Prostate gland (tissue), 2 donors: ENCODE results near the gene ATXN2. TPM values are rescaled to one million over a fixed set of nuclear protein-coding genes. Genes with fewer than 3 reads are reported as not detected.
A peak's percentile ranks its signal among the peaks of the same experiment; 100 is the strongest.

Experiments used
- DNase-seq: peaks from one replicate; pipeline ENCODE4 v3.0.0-alpha.2; 2019; ENCODE audit warnings: low spot score
- H3K27ac ChIP-seq, 2 donors: fragments of 200-600 bp; sonication (generic); 2 replicates each; pipeline ENCODE4 v1.5.1; 2017 to 2019
- H3K27me3 ChIP-seq: fragments of 200-600 bp; sonication (generic); replicated peaks from 2 replicates; pipeline ENCODE4 v1.5.1; 2019; ENCODE audit not compliant: insufficient read depth
- H3K36me3 ChIP-seq, 2 donors: fragments of 200-600 bp; sonication (generic); 1 replicate in 1 of 2; 2 replicates in 1 of 2; pipeline versions ENCODE4 v1.5.1 to v1.8.1; 2017 to 2019
- H3K4me1 ChIP-seq: fragments of 200-600 bp; sonication (generic); replicated peaks from 2 replicates; pipeline ENCODE4 v1.5.1; 2019
- H3K4me3 ChIP-seq, 2 donors: fragments of 200-600 bp; sonication (generic); 2 replicates each; pipeline ENCODE4 v1.5.1; 2017 to 2019
- H3K9me3 ChIP-seq: fragments of 200-600 bp; sonication (generic); 2 replicates; pipeline ENCODE4 v1.5.1; 2017
- CTCF ChIP-seq, 4 experiments: fragments of 200-600 bp in 2 of 4; fragments of 450-650 bp in 2 of 4; sonication (generic) in 2 of 4; IDR thresholded peaks; 1 replicate in 3 of 4; 2 replicates in 1 of 4; pipeline ENCODE4 v1.5.1; 2016 to 2019; ENCODE audit warnings: antibody characterized with exemption in 4 of 4, mild to moderate bottlenecking in 2 of 4, moderate library complexity in 2 of 4
- POLR2A ChIP-seq: fragments of 450-650 bp; IDR thresholded peaks from one replicate; pipeline ENCODE4 v1.6.1; 2016; ENCODE audit warnings: antibody characterized with exemption, mild to moderate bottlenecking
- POLR2AphosphoS5 ChIP-seq: sonication (generic); formaldehyde crosslinking; IDR thresholded peaks from one replicate; pipeline ENCODE4 v1.6.1; 2017; ENCODE audit warnings: antibody characterized with exemption
- WGBS: methylation state at CpG from one replicate; pipeline ENCODE4 v1.1.5; 2018; 5-methylcytosine and 5-hydroxymethylcytosine counted together
- intact Hi-C: fragments of 100-400 bp; cut with DNase I; formaldehyde crosslinking; loops from one replicate; pipeline ENCODE4 v1.14.2; 2022
- total RNA-seq, 2 donors: library from RNA; depleted of rRNA; stranded (reverse); fragments of >200 nt; gene quantifications; one replicate each; pipeline ENCODE4 v1.1.0, GENCODE V29; 2016

Gene ATXN2
- total RNA-seq, 2 donors from 2014 or later: 29.5 to 95.5 TPM

GRCh38 chr12:111434680-111435338 is 164.3 kb downstream of the ATXN2 start:
- 24% methylated on average over 18 of the region's 18 CpGs for WGBS
- intact Hi-C loops: no loop called here
- peak; percentile 44 for TF ChIP-seq POLR2AphosphoS5
- no peak for TF ChIP-seq POLR2A
- no peak for TF ChIP-seq CTCF (IDR thresholded peaks at IDR 0.05)
- H3K4me3 ChIP-seq: no peak overlapping the region
- peaks cover 3% of the 10 kb centered on the region for H3K4me1 ChIP-seq
- H3K27ac ChIP-seq: peak overlapping the region; percentile 44 to 57
- no peaks in the 10 kb centered on the region for H3K27me3 ChIP-seq
- H3K9me3 ChIP-seq: no peaks in the 10 kb centered on the region
- H3K36me3 ChIP-seq: no peaks in the 10 kb centered on the region
- DNase-seq: peak; percentile 36

DNA sequence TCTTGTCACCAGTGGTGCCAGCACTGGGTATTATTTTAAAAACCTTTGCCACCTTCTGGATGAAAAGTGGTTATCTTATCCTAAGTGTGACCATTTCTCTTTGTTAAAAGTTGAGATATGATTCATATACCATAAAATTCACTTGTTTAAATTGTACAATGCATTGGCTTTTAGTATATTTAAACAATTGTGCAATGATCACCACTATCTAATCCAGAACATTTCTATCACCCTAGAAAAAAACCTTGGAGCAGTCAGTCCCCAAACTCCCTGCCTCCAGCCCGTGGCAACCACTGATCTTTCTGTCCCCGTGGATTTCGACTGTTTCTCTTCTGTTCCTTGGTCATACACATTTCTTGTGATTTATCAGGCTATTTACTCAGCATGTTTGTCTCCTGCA is 165.1 kb downstream of the ATXN2 start:
- no peak for TF ChIP-seq POLR2AphosphoS5
- no peak for TF ChIP-seq POLR2A
- TF ChIP-seq CTCF (IDR thresholded peaks at IDR 0.05): no peak
- H3K27ac ChIP-seq: peak overlapping the region; percentile 44 to 57
- H3K4me3 ChIP-seq: no peak overlapping the region
- H3K9me3 ChIP-seq: no peaks in the 10 kb centered on the region
- H3K27me3 ChIP-seq: no peaks in the 10 kb centered on the region
- DNase-seq: no peak
- H3K36me3 ChIP-seq: no peaks in the 10 kb centered on the region
- intact Hi-C loops: no loop called here
- H3K4me1 ChIP-seq: peaks cover 3% of the 10 kb centered on the region
- WGBS: 40% methylated on average over 3 of the region's 3 CpGs

DNA sequence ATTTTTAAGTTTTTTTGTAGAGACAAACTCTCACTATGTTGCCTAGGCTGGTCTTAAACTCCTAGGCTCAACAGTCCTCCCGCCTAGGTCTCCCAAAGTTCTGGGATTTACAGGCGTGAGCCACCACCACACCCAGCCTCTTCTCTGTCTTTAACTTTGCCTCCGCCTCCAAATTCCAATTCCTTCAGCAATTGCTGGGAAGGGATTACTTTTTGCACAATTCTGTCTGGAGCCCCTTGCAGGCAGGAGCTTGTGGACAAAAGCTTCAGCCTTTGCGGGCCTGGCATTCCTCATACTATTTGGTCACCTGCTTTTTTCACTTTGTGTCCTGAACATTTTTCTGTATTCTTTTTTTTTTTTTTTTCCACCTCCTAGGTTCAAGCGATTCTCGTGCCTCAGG is 167.3 kb downstream of the ATXN2 start:
- H3K36me3 ChIP-seq: no peaks in the 10 kb centered on the region
- H3K27me3 ChIP-seq: no peaks in the 10 kb centered on the region
- TF ChIP-seq CTCF (IDR thresholded peaks at IDR 0.05) (no peak), POLR2A (no peak), POLR2AphosphoS5 (no peak)
- no peaks in the 10 kb centered on the region for H3K9me3 ChIP-seq
- intact Hi-C loops: no loop called here
- 88% methylated on average over 6 of the region's 6 CpGs for whole genome bisulfite sequencing
- H3K4me3 ChIP-seq: no peak overlapping the region
- no peak for DNase-seq
- H3K4me1 ChIP-seq: peaks cover 3% of the 10 kb centered on the region
- no peak overlapping the region for H3K27ac ChIP-seq

DNA sequence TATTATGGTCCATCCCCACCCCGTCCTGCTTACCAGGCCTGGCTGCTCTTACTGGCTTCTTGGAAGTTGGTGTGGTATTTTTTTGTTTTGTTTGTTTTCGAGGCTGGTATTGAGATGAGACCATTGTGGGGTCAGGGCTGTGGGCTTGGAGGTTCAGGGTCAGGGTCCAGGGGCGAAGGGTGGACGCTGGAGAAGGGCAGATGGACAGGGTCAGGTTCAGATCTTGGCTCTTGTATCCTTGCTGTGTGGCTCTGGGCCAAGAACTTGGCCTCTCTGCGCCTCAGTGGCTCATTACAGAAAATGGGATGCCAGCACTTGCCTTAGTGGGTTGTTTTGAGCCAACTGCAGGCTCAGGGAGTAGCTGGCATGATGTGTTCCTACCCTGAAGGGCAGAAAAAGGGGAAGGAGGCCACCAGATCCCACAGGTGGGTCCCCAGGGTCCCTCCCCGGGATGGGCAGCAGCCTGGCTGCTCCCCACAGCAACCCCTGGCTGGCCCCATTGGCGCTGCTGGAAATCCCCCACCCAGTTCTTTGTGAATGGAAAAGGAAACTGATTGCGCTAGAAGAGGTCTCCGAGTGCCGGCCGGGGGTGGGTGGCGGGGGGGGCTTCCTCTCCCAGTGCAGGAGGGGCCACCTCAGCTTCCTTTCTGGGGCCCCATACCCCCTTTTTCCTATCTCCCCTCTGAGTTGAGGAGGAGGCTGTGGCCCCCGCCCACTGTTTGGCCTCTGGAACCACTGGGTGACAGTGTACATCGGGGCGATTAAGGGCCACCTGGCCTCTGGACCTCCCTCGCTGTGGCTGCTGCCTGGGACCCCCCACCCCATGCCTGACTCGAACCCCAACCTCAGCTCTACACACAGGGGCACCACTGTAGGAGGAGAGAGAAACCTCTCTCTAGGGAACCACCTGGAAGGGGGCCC is 168.4 kb downstream of the ATXN2 start:
- DNase-seq: no peak
- Histone ChIP-seq H3K4me3 (no peak overlapping the region), H3K4me1 (peaks cover 3% of the 10 kb centered on the region), H3K27me3 (no peaks in the 10 kb centered on the region), H3K27ac (peak overlapping the region; percentile 28 to 41), H3K9me3 (no peaks in the 10 kb centered on the region), H3K36me3 (no peaks in the 10 kb centered on the region)
- intact Hi-C loops: no loop called here
- 55% methylated on average over 17 of the region's 17 CpGs for WGBS
- TF ChIP-seq CTCF (IDR thresholded peaks at IDR 0.05) (no peak), POLR2AphosphoS5 (no peak), POLR2A (no peak)
